Neural cell (in vitro differentiated cells): ENCODE measurements around the gene GJA3.

ENCODE experiments used
- EP300 ChIP-seq: fragments of 450-650 bp; conservative IDR thresholded peaks from 2 replicates; pipeline ENCODE4 v1.6.1; 2014; ENCODE audit warnings: antibody characterized with exemption, mild to moderate bottlenecking, moderate library complexity; ENCODE audit not compliant: poor library complexity, severe bottlenecking
- EZH2 ChIP-seq: fragments of 200-600, 300-800 bp; shearing (Covaris generic), sonication (generic); IDR thresholded peaks from 2 replicates; pipeline ENCODE4 v1.6.1; 2014; ENCODE audit warnings: antibody characterized with exemption, low read length, borderline replicate concordance, mild to moderate bottlenecking; ENCODE audit not compliant: insufficient read depth, poor library complexity, severe bottlenecking
- MXI1 ChIP-seq: fragments of 450-650 bp; conservative IDR thresholded peaks from 2 replicates; pipeline ENCODE4 v1.6.1; 2014; ENCODE audit warnings: antibody characterized with exemption, mild to moderate bottlenecking; ENCODE audit not compliant: poor library complexity, severe bottlenecking
- POLR2AphosphoS5 ChIP-seq: IDR thresholded peaks from 2 replicates; pipeline ENCODE4 v1.6.1; 2012
- RAD21 ChIP-seq: fragments of 450-650 bp; conservative IDR thresholded peaks from 2 replicates; pipeline ENCODE4 v1.6.1; 2014; ENCODE audit warnings: antibody characterized with exemption, mild to moderate bottlenecking, moderate library complexity
- SMC3 ChIP-seq: fragments of 450-650 bp; conservative IDR thresholded peaks from 2 replicates; pipeline ENCODE4 v1.6.1; 2014; ENCODE audit warnings: antibody characterized with exemption, mild to moderate bottlenecking, moderate library complexity; ENCODE audit not compliant: poor library complexity
- TAF1 ChIP-seq: IDR thresholded peaks from 2 replicates; pipeline ENCODE4 v1.6.1; 2012; ENCODE audit warnings: low read depth
- TF ChIP-seq, protein P1 (sequence below): fragments of 450-650 bp; IDR thresholded peaks from 2 replicates; pipeline ENCODE4 v1.5.1; 2014; ENCODE audit warnings: antibody characterized with exemption, mild to moderate bottlenecking, moderate library complexity; ENCODE audit not compliant: poor library complexity, severe bottlenecking
- TF ChIP-seq, protein P2 (sequence below): IDR thresholded peaks from 2 replicates; pipeline ENCODE4 v1.6.1; 2012; ENCODE audit warnings: borderline replicate concordance

DNA sequence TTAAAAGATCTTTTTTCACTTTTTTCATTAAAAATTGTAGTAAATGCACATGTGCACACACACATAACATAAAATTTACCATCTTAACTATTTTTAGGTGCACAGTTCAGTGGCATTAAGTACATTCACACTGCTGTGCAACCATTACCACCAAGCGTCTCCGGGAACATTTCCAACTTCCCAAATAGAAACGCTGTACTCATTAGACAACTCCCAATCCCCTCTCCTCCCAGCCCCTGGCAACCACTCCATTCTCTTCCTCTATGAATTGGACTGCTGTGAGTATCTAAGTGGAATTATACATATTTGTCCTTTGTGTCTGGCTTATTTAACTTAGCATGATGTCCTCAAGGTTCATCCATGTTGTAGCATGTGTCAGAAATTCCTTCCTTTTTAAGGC, 20.3 kb upstream of the GJA3 start:
- TF ChIP-seq, protein P1, sequence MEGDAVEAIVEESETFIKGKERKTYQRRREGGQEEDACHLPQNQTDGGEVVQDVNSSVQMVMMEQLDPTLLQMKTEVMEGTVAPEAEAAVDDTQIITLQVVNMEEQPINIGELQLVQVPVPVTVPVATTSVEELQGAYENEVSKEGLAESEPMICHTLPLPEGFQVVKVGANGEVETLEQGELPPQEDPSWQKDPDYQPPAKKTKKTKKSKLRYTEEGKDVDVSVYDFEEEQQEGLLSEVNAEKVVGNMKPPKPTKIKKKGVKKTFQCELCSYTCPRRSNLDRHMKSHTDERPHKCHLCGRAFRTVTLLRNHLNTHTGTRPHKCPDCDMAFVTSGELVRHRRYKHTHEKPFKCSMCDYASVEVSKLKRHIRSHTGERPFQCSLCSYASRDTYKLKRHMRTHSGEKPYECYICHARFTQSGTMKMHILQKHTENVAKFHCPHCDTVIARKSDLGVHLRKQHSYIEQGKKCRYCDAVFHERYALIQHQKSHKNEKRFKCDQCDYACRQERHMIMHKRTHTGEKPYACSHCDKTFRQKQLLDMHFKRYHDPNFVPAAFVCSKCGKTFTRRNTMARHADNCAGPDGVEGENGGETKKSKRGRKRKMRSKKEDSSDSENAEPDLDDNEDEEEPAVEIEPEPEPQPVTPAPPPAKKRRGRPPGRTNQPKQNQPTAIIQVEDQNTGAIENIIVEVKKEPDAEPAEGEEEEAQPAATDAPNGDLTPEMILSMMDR, result no peak
- TF ChIP-seq, protein P2, sequence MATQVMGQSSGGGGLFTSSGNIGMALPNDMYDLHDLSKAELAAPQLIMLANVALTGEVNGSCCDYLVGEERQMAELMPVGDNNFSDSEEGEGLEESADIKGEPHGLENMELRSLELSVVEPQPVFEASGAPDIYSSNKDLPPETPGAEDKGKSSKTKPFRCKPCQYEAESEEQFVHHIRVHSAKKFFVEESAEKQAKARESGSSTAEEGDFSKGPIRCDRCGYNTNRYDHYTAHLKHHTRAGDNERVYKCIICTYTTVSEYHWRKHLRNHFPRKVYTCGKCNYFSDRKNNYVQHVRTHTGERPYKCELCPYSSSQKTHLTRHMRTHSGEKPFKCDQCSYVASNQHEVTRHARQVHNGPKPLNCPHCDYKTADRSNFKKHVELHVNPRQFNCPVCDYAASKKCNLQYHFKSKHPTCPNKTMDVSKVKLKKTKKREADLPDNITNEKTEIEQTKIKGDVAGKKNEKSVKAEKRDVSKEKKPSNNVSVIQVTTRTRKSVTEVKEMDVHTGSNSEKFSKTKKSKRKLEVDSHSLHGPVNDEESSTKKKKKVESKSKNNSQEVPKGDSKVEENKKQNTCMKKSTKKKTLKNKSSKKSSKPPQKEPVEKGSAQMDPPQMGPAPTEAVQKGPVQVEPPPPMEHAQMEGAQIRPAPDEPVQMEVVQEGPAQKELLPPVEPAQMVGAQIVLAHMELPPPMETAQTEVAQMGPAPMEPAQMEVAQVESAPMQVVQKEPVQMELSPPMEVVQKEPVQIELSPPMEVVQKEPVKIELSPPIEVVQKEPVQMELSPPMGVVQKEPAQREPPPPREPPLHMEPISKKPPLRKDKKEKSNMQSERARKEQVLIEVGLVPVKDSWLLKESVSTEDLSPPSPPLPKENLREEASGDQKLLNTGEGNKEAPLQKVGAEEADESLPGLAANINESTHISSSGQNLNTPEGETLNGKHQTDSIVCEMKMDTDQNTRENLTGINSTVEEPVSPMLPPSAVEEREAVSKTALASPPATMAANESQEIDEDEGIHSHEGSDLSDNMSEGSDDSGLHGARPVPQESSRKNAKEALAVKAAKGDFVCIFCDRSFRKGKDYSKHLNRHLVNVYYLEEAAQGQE, result no peak
- TF ChIP-seq EP300, result no peak
- TF ChIP-seq POLR2AphosphoS5, result no peak
- no peak for TF ChIP-seq EZH2
- TF ChIP-seq TAF1, result no peak
- TF ChIP-seq RAD21, result no peak
- TF ChIP-seq MXI1, result no peak
- TF ChIP-seq SMC3, result no peak
